HFFc6 (cell line): ENCODE measurements around the gene SRGAP2C. TPM values are rescaled to one million over a fixed set of nuclear protein-coding genes. Genes with fewer than 3 reads are reported as not detected.
"Not testable (repeated sequence)": the region's sequence is repeated elsewhere in the genome, so short reads cannot be mapped to it uniquely, and the experiment has no call there.

Source experiments
- DNase-seq: peaks from one replicate; pipeline ENCODE4 v3.0.0-alpha.2; 2018
- H3K27ac Mint-ChIP-seq: 2 replicates; pipeline ENCODE4 v1.8.0; 2020; ENCODE audit warnings: mild to moderate bottlenecking, mixed read lengths
- H3K27me3 Mint-ChIP-seq: 2 replicates; pipeline ENCODE4 v1.8.0; 2021; ENCODE audit warnings: mild to moderate bottlenecking, moderate library complexity, mixed read lengths; ENCODE audit not compliant: insufficient read depth
- H3K36me3 Mint-ChIP-seq: 2 replicates; pipeline ENCODE4 v1.8.0; 2021; ENCODE audit warnings: low read depth, mixed read lengths
- H3K4me1 Mint-ChIP-seq: 2 replicates; pipeline ENCODE4 v1.8.0; 2020; ENCODE audit warnings: low read depth, mixed read lengths
- H3K4me3 Mint-ChIP-seq: 2 replicates; pipeline ENCODE4 v1.8.0; 2020; ENCODE audit warnings: mild to moderate bottlenecking, moderate library complexity, mixed read lengths
- H3K9me3 Mint-ChIP-seq: 2 replicates; pipeline ENCODE4 v1.8.0; 2020; ENCODE audit warnings: mild to moderate bottlenecking, mixed read lengths
- total RNA-seq, 6 experiments: library from RNA; stranded (reverse); fragmentation: NEBNext Ultra II Directional; extraction: Animal tissue kit (Norgen Biotek cat#: 25700); gene quantifications; 2 replicates in 1 of 6; 3 replicates in 5 of 6; pipeline ENCODE4 v1.2.3, GENCODE V29; 2021

The SRGAP2C gene
- total RNA-seq, 6 experiments from 2014 or later = 13.8 to 34.6 (median 23.0) TPM

DNA sequence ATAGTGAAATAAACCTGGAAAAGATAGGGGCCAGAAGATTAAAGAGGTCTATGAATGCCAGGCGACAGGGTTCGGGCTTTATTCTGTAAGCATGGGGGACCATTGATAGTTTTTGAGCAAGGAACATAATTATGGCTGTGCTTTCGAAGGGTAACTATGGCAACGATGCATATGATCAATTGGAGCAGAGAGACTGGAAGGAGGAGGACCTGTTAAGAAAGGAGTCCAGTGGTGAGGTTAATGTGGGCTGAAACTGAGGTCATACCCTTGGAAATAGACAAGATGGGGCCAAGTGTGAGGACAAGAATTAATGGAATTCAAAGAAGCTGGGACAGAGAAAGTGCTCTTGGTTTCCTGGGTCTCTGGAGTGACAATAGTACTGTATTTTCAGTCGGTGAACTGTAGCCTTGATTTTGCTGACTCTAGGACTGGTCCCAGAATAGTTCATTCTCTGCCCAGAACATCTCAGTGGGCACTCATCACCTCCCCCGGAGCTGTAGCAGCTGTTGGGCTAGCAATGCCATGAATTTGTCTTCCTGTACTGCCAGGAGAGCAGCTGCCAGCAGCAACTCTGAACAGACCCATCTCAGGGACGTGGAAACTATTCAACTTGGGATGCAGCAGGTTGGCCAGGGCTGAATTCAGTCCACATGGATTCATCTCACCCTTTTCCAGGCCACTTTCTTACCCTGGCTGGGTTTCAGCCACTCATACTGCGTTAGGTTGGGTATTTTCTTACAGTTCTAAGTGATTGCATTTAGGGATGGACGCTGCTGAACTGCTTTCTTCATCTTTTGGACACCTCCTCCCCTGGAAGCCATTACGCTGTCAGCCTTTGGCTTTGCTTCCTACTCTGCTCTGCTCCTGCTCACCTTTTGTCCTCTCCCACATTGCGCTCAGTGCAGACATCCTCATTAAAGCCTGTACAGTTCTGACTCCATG is 108.8 kb downstream of the SRGAP2C start:
- not testable (repeated sequence) for H3K36me3 Mint-ChIP-seq, H3K4me1 Mint-ChIP-seq, H3K27ac Mint-ChIP-seq, H3K27me3 Mint-ChIP-seq, DNase-seq, H3K4me3 Mint-ChIP-seq, H3K9me3 Mint-ChIP-seq

DNA sequence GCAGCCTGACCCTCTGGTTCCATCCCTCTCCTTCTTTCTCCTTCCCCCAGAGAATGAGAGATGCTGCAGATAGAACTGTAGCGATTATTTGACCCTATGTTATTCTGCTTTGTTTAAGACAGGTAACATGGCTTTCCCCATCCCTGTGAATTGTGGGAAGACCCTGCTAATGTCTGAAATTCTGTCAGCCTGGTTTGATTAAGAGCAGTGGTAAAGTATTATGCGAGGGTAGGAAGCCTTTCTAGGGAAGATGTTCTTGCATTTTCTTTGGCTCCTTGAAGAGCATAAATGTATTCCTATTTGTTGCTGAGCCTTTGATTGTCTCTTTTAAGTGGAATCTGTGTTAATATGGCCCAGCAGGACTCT is 109.4 kb downstream of the SRGAP2C start:
- H3K4me3 Mint-ChIP-seq, H3K9me3 Mint-ChIP-seq, H3K27me3 Mint-ChIP-seq, H3K4me1 Mint-ChIP-seq, H3K36me3 Mint-ChIP-seq, DNase-seq, H3K27ac Mint-ChIP-seq: not testable (repeated sequence)

DNA sequence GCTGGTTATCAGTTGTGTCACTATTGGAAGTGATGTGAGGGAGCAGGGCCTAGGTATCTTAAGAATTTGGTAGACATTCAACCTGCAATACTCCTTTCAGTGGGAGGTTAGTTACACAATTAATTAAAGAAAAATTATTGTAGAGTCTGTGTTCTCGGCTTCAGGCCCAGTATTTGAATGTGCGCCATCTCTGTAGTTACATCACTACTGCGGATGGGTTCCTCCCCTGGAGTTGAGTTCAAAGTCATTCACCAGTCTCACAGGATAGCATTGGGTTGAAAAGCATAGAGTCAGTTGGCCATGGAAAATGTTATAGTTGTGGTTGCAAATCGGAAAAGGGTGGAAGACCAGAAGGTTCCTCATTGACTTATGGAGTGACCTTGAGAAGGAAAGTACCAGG is 111.8 kb downstream of the SRGAP2C start:
- not testable (repeated sequence) for H3K9me3 Mint-ChIP-seq, H3K36me3 Mint-ChIP-seq, H3K4me1 Mint-ChIP-seq, H3K27ac Mint-ChIP-seq, H3K27me3 Mint-ChIP-seq, H3K4me3 Mint-ChIP-seq, DNase-seq

DNA sequence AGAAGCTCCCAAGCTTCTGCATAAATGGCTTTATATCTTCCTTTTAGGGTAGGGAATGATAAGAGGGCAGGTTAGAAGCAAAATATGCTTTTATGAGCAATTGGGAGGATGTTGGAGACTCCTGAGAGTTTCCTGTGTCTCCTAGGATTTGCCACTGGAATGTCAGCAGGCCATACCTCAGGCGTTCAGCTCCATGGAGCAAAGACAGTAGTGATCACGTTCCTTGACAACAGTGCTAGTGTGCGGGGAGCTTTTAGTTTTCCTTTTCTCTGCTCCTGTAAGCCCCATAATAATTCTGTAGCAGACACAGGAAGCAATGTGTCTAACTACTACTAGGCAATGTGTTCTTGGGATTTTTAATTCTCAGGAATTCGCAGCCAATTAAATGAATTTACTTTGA is 113.8 kb downstream of the SRGAP2C start:
- not testable (repeated sequence) for DNase-seq, H3K36me3 Mint-ChIP-seq, H3K27me3 Mint-ChIP-seq, H3K9me3 Mint-ChIP-seq, H3K4me1 Mint-ChIP-seq, H3K4me3 Mint-ChIP-seq, H3K27ac Mint-ChIP-seq

DNA sequence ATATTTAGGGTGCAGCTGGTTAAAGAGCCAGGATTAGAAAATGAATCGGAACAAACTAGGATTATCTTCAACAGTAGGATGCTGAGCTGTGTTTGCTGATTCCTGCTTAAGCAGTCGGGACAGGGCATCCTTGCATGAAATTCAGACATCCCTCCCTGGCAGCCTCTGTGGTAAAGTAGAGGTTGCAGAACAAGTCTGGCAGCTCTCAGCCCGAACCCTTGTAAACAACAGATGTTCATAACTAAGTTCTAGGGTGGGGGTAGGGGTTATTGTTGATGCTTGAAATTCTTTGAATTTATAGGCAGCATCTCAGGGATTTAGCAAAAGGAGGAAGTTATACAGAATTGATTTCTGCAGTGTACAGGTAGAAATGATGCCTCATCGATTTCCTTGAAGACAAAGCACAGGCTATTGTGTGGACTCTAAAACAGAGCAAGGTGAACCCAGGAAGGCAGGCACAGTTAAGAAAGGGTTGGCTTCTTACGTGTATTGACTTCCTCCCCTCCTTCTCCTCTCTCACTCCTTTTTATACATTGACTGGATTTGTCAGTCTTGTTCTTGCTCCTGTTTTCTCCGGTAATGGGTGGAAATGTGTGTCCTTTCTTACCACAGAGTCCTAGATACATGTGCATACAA is 114.9 kb downstream of the SRGAP2C start:
- H3K4me1 Mint-ChIP-seq, H3K27me3 Mint-ChIP-seq, DNase-seq, H3K36me3 Mint-ChIP-seq, H3K27ac Mint-ChIP-seq, H3K4me3 Mint-ChIP-seq, H3K9me3 Mint-ChIP-seq: not testable (repeated sequence)

DNA sequence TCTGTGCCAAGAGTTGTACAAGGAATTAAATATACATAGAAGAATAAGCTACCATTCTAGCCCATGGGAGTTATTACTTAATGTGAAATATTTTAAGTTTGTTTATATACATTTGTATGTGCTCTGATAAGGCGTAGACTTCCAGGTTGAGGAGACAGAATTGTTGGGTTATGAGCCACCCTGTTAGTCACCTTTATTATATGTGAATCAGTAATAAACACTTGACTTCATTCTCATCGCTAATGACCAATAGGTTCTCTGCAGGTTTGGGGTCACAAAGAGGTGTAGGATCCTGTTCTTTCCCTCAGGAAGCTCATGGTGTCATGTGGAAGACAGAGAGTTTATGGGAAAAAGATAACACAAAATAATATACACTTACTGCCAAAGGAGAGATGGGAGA is 117.1 kb downstream of the SRGAP2C start:
- peak; percentile 29 for DNase-seq
- not testable (repeated sequence) for H3K4me3 Mint-ChIP-seq, H3K27ac Mint-ChIP-seq, H3K27me3 Mint-ChIP-seq, H3K9me3 Mint-ChIP-seq, H3K36me3 Mint-ChIP-seq, H3K4me1 Mint-ChIP-seq

DNA sequence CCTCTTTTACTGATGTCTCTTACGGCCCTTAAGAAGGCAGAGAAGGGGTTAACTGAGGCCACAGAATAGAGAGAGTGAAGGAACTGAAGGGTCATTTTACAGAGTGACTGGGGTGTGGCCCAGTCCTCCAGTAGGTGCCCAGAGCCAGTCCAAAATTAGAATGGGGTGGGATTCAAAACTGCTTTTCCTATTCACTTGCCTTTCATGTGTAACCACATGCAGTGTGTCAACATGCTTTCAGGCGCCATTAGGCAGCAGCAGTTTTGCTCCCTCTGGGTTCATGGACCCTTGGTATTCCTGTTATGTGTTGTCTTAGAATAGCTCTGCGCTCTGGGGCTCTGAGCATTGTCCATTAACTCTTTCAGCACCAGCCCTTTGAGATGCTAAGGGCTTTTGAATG is 123.0 kb downstream of the SRGAP2C start:
- H3K4me1 Mint-ChIP-seq, H3K27ac Mint-ChIP-seq, H3K27me3 Mint-ChIP-seq, H3K4me3 Mint-ChIP-seq, H3K36me3 Mint-ChIP-seq, H3K9me3 Mint-ChIP-seq, DNase-seq: not testable (repeated sequence)

DNA sequence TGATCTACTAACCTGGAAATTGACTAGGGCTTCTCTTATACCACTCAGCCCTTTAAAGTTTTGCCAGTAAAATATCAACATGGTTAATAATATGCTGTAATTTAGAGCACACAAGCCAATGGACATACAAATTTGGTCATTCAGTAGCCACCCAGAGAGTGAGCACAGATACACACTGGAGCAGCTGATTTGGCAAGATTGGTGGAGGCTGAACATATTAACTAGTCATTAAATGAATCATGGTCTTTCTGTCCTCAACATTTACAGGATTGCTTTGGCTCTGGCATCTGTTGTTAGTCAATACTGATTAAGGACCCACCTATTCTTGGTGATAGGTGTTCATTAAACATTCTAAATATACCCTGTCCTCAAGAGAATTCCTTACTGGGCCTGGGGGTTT is 130.7 kb downstream of the SRGAP2C start:
- not testable (repeated sequence) for H3K36me3 Mint-ChIP-seq, H3K27ac Mint-ChIP-seq, H3K27me3 Mint-ChIP-seq, DNase-seq, H3K9me3 Mint-ChIP-seq, H3K4me1 Mint-ChIP-seq, H3K4me3 Mint-ChIP-seq

DNA sequence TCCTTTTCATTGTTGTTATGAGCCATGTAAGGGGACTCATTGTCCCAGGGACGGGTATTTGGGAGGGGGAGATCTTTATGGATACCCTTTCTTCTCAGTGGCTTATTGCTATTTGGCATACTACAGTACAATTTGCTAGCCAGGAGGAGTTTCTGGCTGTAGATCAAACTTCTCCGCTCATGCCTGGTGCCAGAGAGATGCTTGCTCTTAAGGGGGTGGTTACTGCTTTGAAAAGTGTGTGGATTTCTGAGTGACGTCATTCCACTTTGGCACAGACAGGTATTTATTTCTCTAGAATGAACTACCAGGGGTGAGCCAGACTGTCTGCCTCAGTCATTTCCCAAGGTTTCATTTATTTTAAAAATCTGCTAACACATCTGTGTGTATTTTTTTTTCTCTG is 131.3 kb downstream of the SRGAP2C start:
- not testable (repeated sequence) for H3K4me3 Mint-ChIP-seq, DNase-seq, H3K36me3 Mint-ChIP-seq, H3K4me1 Mint-ChIP-seq, H3K9me3 Mint-ChIP-seq, H3K27me3 Mint-ChIP-seq, H3K27ac Mint-ChIP-seq

DNA sequence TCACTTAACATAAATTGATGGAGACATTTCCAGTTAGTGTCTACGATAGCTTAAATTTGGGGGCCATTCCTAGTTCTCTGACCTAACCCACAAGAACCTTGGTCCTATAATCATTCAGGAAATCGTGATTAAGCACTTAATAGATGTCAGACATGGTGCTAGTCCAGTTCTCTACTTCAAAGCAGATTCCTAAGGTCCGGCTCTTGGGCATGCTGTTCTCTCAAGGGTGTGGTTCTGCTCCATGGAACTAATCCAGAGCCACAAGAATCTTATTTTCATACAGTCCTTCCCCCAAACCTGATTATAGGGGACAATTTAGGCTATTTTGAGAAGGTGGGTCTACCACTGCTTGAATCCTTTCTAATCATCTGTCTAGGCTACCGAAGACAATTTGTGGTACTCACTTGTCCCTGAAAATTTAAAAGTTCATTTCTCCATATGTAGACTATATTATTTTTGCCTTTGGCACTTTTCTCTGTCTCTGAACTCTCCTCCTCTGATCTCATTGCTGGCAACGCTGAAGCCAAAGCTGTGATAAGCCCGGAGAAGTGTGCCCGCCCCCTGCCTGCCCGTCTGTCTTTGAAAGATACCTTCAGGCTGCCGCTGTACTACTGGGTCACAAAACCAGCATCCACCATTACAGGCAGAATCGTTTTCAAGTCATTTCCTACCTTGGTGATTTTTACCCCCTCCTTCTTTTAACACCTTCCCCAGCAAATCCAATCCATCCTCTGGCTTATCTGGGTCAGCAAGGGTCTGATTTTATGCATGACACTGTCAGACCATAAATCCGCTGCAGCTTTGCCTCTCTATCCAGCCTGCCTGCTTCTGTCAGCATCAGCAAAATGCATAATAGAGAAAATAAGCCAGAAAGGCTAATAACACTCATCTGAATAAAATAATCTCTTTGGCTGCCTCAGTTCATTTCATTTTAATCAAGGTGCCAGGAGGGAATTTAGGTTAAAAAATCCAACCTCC is 133.0 kb downstream of the SRGAP2C start:
- not testable (repeated sequence) for H3K36me3 Mint-ChIP-seq, H3K9me3 Mint-ChIP-seq, H3K27ac Mint-ChIP-seq, H3K4me3 Mint-ChIP-seq, H3K4me1 Mint-ChIP-seq, H3K27me3 Mint-ChIP-seq, DNase-seq

DNA sequence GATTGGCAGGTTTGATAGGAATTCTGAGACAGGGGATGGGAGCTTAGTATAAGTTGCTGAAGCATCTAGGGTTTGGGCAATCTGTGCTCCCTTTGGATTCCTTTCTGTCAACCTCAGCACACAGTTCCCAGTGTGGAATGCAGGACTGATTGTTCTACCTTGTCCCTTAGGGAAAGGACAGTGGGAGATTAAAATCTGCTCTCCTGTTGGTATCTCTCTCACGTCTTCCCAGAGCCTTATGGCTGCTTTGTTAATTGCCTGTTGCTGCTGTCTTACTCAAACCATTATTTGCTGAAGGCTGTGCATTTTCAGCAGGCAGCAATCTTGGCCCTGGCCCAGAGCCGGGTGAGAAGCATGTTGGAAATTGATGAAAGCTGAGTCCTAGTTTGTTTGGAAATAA is 133.9 kb downstream of the SRGAP2C start:
- not testable (repeated sequence) for H3K4me1 Mint-ChIP-seq, H3K4me3 Mint-ChIP-seq, DNase-seq, H3K27me3 Mint-ChIP-seq, H3K9me3 Mint-ChIP-seq, H3K27ac Mint-ChIP-seq, H3K36me3 Mint-ChIP-seq

DNA sequence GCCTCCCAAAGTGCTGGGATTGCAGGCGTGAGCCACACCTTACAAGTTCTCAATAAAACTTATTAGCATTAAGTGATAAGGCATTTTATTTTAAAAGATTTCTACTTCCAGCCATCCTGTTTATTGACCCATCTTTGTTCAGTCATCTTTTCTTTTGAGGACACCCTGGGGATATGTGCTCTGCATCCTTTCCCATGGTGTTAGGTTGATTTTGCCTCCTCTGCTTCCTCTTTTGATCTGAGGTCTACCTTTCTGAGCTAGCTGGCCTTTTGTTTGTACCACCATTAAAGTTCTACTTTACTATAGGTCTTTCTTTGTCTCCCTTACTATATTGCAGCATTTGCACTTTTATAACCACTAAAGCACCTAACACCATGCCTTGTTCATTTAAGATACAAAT is 136.9 kb downstream of the SRGAP2C start:
- not testable (repeated sequence) for H3K4me1 Mint-ChIP-seq, H3K27ac Mint-ChIP-seq, H3K27me3 Mint-ChIP-seq, DNase-seq, H3K36me3 Mint-ChIP-seq, H3K4me3 Mint-ChIP-seq, H3K9me3 Mint-ChIP-seq

DNA sequence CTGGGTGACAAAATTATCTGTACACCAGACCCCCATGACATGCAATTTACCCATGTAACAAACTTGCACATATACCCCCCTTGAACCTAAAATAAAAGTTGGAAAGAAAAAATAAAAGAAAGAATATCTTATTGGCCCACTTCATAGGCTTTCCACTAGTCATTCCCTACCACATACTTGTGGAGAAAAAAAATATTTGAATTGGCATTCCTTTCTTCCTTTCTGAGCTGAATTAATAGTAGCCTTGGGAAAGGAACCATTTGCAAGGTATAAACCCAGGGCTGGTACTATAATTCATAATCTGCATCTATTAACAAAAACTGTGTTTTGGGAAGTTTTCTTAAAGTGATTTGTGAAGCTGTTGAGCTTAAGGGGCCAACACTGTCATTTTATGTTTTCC is 140.0 kb downstream of the SRGAP2C start:
- not testable (repeated sequence) for DNase-seq, H3K36me3 Mint-ChIP-seq, H3K4me1 Mint-ChIP-seq, H3K4me3 Mint-ChIP-seq, H3K27me3 Mint-ChIP-seq, H3K9me3 Mint-ChIP-seq, H3K27ac Mint-ChIP-seq
